Left colon (tissue), 2 donors: ENCODE data around the gene CLEC1A. TPM values are rescaled to one million over a fixed set of nuclear protein-coding genes. Genes with fewer than 3 reads are reported as not detected.
"Not testable (repeated sequence)": the region's sequence is repeated elsewhere in the genome, so short reads cannot be mapped to it uniquely, and the experiment has no call there.

Source experiments
- ATAC-seq: fragments of 200-7000 bp; cut with Tn5 transposase; one replicate; pipeline ENCODE4 v1.9.1; 2020; ENCODE audit warnings: mild to moderate bottlenecking, moderate library complexity
- DNase-seq, 2 donors: peaks; one replicate each; pipeline ENCODE4 v3.0.0-alpha.2; 2020
- intact Hi-C, 2 donors: fragments of 100-400 bp; cut with DNase I in 1 of 2; cut with micrococcal nuclease in 1 of 2; formaldehyde crosslinking; loops; one replicate each; pipeline versions ENCODE4 v1.11.2 to v1.14.0; 2022; cut with DNase I, micrococcal nuclease
- total RNA-seq, 2 donors: library from RNA; stranded (reverse); fragmentation: NEBNext Ultra II Directional; extraction: Animal tissue kit (Norgen Biotek cat#: 25700); gene quantifications; one replicate each; pipeline ENCODE4 v1.2.1, GENCODE V29; 2021
- donor health status: DM: no; HTN: no; CAD: no.
- donor health status: DM: yes; HTN: yes; CAD: no.

CLEC1A gene
- total RNA-seq, 2 donors from 2014 or later, result 0.64 to 1.4 TPM

DNA sequence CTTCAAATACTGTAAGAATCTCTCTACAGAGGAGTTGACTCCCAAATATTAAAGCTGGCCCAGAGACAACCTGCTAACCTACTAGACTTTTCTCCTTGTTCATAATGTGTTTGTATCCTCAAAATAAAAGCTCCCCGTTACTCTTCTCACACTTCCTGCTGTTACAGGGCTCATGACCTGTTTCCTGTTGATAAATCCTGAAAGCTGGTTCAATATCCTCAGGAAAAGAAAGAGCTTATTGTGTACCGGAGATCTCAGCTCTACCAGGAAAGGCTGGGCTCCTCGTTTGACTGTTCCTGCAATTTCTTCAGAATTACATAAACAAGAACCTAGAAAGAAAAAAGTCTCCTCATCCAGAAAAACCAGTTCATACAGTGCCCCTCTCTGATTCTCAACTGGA is 30.8 kb downstream of the CLEC1A start:
- ATAC-seq (peak; percentile 35), DNase-seq (no peak)
- intact Hi-C loops, result no loop called here

DNA sequence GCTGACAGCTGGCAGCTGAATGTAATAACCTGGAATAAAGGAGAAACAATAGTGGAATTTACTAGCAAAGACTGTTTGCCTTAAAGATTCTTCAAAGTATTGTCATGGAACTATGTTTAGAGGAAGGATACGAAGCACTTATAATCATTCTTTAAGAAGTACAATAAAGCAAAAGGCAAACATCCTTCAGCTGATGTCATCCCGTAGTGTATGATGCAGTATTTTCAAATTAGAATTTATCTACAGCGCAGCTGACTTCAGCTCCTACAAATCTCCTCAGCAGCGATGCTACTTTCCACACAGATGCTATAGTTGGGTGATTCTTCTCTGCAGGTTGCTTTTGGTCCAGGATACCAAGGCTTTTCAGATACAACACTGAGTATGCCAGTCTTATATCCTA is 31.5 kb downstream of the CLEC1A start:
- no peak for DNase-seq
- ATAC-seq, result peak; percentile 40
- intact Hi-C loops, result no loop called here

- DNase-seq (no peak), ATAC-seq (no peak)
- intact Hi-C loops, result no loop called here
These were observed 33.5 kb downstream of the CLEC1A start for GRCh38 chr12:10065241-10065640.

DNA sequence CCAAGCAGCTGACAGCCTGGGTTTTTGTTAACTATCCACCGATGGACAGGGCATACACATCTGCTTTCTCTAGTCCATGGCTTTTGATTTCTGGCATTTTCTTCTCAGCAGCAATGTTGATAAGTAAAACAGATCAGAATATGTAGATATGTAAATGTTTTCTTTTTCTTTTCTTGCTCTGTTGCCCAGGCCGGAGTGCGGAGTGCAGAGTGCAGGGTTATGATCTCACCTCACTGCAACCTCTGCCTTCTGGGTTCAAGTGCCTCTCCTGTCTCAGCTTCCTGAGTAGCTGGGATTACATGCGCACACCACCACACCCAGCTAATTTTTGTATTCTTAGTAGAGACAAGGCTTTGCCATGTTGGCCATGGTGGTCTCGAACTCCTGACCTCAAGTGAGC is 40.4 kb downstream of the CLEC1A start:
- ATAC-seq (no peak), DNase-seq (no peak)
- intact Hi-C loops, result no loop called here

DNA sequence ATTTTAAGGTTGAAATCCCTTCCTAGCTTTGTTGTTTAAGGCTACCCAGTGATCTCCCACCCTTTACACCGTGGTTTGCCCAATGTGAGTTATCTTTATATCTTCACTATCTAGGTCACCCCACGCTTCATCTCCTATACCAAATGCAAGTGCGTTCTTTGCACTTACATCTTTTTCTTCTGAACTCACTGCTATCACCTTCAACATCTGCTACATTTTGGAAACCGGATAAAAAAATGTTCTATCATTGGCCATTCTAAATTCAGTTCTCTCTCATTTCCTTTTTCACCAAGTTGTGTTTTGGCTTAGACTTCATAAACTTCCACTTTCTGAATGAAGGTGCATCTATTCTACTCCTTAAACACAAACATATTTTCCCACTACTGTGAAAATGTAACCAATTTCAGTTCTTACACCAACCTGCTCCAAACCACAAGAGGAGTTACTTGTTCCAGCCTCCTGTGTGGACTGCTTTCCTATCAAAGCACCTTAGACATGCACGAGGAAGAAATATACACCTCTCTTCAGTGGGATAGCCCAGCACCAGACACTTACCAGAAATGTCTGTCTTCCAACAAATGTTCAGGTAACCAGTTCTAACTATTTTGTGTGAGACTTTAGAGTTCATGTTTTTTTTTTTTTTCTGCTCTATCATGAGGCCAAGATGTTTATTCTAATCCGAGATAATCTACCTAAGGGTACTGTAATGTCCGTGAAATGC is 46.4 kb downstream of the CLEC1A start:
- intact Hi-C loops, result no loop called here
- no peak for ATAC-seq
- no peak for DNase-seq

DNA sequence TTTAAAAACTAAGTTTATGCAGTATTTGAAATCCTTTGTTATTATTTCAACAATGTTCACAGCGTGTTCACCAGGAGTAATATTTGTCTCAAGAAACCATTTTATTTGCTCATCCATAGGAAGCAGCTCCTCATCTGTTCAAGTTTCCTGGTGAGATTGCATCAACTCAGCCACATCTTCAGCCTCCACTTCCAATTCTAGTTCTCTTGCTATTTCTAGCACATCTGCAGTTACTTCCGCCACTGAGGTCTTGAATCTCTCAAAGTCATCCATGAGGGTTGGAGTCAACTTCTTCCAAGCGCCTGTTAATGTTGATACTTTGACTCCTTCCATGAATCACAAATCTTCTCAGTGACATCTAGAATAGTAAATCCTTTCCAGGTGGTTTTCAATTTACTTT is 50.3 kb downstream of the CLEC1A start:
- intact Hi-C loops, result no loop called here
- DNase-seq (no peak), ATAC-seq (no peak)

- intact Hi-C loops, result no loop called here
- ATAC-seq (no peak), DNase-seq (no peak)
These were observed 56.6 kb downstream of the CLEC1A start for GRCh38 chr12:10042167-10042566.

DNA sequence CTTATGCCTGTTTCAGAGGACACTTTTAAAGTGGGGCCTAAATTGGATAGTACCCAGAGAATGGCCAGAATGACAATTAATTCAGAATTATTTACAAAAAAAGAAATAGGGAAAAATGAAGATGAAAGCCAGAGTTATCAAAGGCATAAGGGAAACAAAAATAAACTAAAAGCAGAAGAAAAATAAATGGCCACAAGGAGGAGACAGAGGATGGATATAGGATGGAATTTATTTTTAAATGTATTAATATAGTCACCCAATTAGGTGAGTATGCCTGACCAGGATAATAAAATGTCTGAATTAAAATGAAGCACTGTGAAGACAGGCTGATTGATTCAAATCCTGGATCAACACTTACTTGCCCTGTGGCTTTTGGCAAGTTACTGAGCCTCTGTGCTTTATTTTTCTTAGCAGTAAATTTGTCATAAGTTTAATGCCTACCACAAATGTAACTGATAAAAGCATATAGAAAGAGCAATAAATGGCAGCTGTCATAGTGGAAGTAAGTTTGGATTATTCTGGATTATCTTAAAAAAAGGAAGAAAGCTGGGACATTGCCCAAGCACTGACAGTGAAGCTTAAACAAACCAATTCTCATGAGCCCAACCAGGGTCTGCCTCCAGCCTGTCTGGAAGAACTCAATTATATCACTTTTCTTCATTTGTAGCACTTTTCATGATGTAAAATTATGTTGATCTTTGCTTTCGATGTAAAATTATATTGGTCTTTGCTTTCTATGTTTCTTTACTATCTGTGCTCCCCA is 64.8 kb downstream of the CLEC1A start:
- DNase-seq, result no peak
- ATAC-seq, result no peak
- intact Hi-C loops, result loop anchor here in 1 of 2 donors (5.0 kb wide), 1 partner anchor 108 kb away; no protein-coding TSS in a partner anchor

DNA sequence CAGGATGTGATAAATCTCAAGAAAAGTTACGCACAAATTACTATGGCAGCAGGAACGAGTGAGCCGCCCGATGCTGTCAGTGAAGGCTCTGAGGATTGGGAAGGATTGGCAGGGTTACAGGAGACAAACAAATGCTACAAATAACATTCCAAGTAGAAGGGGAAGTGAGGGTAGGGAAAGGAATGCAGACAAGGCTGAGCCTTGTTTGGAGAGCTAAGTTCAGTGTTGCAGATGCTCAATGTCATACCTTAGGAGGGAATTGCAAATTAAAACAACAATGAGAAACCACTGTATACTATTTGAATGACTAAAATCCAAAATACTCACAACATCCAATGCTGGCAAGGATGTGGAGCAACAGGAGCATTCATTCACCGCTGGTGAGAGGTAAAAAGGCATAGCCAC is 67.0 kb downstream of the CLEC1A start:
- no peak for DNase-seq
- no peak for ATAC-seq
- intact Hi-C loops, result loop anchor here in 1 of 2 donors (5.0 kb wide), 1 partner anchor 111 kb away; no protein-coding TSS in a partner anchor

DNA sequence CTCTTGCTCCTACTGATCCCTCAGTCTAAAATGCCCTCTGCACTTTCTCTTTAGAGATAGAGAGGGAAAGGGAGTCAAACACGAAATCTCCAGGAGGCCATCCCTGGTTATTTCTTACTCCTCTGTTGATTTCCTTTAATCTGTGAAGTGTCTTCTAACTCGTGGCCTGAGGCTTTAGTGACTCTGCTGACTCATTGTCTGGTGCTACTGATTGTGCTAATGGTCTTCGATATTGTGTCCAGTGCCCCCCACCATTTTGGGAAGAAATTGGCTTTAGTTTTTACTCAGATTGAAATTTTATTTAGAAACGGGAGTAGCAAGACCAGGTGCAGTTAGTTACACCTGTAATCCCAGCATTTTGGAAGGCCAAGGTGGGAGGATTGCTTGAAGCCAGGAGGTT is 67.5 kb downstream of the CLEC1A start:
- intact Hi-C loops, result loop anchor here in 1 of 2 donors (5.0 kb wide), 1 partner anchor 111 kb away; no protein-coding TSS in a partner anchor
- ATAC-seq (no peak), DNase-seq (no peak)

GRCh38 chr12:10030446-10030845 is 68.3 kb downstream of the CLEC1A start, which contains the start of gene CLEC9A:
TSS of gene CLEC9A (plus strand) at chr12:10030682. CDS start at chr12:10052688, 22,006 bp downstream.
- intact Hi-C loops, result loop anchor here in 1 of 2 donors (5.0 kb wide), 1 partner anchor 112 kb away; no protein-coding TSS in a partner anchor
- DNase-seq, result no peak
- ATAC-seq, result no peak

- DNase-seq (no peak), ATAC-seq (no peak)
- intact Hi-C loops, result no loop called here
These were observed 71.1 kb downstream of the CLEC1A start for GRCh38 chr12:10027721-10028120.

DNA sequence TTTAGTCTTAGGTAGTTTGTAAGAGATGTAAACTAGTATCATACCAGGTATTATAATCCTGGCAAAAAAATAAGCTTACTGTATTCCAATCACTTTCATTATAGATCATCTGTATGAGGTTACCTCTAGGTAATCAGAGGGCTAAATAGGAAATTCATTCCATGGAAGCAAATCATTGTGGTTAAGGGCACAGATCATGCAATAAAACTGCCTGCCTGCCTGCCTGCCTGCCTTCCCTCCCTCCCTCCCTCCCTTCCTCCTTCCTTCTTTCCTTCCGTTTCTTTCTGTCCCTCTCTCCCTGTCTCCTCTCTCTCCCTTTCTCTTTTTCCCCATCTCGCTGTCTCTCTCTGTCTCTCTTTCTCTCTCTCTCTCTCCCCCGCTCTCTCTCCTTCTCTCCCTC is 71.5 kb downstream of the CLEC1A start:
- ATAC-seq, result no peak
- intact Hi-C loops, result no loop called here

GRCh38 chr12:10026666-10027065 is 72.1 kb downstream of the CLEC1A start:
- intact Hi-C loops, ATAC-seq: not testable (repeated sequence)

More for the DNA sequence above, 71.5 kb downstream of the CLEC1A start:
- DNase-seq, result no peak

DNA sequence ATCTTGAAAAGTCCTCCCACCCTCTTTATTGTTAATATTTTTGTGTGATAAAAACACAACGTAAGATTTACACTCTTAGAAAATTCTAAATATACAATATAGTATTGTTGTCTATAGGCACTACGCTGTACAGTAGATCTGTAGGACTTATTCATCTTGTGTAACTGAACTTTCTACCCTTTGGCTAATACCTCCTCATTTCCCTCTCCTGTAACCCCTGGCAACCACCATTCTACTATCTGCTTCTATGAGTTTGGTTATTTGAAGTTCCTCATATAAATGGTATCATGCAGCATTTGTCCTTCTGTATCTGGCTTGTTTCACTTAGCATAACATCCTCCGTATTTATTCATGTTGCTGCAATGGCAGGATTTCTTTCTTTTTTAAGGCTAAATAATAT is 73.5 kb downstream of the CLEC1A start:
- no peak for DNase-seq
- no peak for ATAC-seq
- intact Hi-C loops, result no loop called here

More at GRCh38 chr12:10026666-10027065, 72.1 kb downstream of the CLEC1A start:
- DNase-seq, result not testable (repeated sequence)

DNA sequence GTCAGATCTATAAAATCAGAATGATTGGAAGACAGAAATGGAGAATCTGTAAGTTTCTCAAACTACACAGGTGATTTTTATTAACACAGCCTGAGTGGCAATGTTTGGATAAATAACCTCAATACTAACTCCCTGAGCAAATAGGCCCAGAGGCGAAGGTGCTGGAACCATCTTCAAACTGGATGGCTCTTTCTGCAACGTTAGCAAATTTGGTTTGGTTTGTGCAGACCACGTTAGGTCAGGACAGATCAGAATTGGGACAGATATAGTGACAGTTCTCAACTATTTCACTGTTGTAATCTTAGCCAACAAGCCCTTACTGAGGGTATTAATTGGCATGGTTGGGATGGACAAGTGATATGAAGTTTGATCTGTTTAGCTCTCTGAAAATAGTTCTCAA is 77.4 kb downstream of the CLEC1A start:
- intact Hi-C loops, result no loop called here
- DNase-seq (no peak), ATAC-seq (no peak)
